MM.1S (cell line): ENCODE results near the gene SDF4.
"Not testable (repeated sequence)": the region's sequence is repeated elsewhere in the genome, so short reads cannot be mapped to it uniquely, and the experiment has no call there.

Source experiments
- DNase-seq: peaks from one replicate; pipeline ENCODE4 v3.0.0-alpha.2; 2015
- H2AFZ ChIP-seq: fragments of 300-600 bp; sonication (generic); 2 replicates; pipeline ENCODE4 v1.6.0; 2016; ENCODE audit warnings: antibody characterized with exemption, low read length
- H3F3A ChIP-seq: fragments of 300-600 bp; sonication (generic); 2 replicates; pipeline ENCODE4 v1.6.1; 2016; ENCODE audit warnings: mild to moderate bottlenecking, antibody characterized with exemption, low read length, moderate library complexity, mixed read lengths; ENCODE audit not compliant: insufficient read depth
- H3K27ac ChIP-seq: fragments of 300-600 bp; sonication (generic); 2 replicates; pipeline ENCODE4 v1.5.1; 2016; ENCODE audit warnings: mild to moderate bottlenecking, low read length
- H3K27me3 ChIP-seq: fragments of 300-600 bp; sonication (generic); replicated peaks from 2 replicates; pipeline ENCODE4 v1.6.0; 2016; ENCODE audit warnings: low read length; ENCODE audit not compliant: insufficient read depth
- H3K36me3 ChIP-seq: fragments of 300-600 bp; sonication (generic); replicated peaks from 2 replicates; pipeline ENCODE4 v1.6.1; 2016; ENCODE audit warnings: mild to moderate bottlenecking, low read length, mixed read lengths; ENCODE audit not compliant: insufficient read depth
- H3K4me1 ChIP-seq: fragments of 300-600 bp; sonication (generic); 2 replicates; pipeline ENCODE4 v1.6.1; 2016; ENCODE audit warnings: low read length, mixed read lengths
- H3K4me2 ChIP-seq: fragments of 300-600 bp; sonication (generic); 2 replicates; pipeline ENCODE4 v1.6.0; 2016; ENCODE audit warnings: low read depth, low read length
- H3K4me3 ChIP-seq: fragments of 300-600 bp; sonication (generic); 2 replicates; pipeline ENCODE4 v1.5.1; 2016; ENCODE audit warnings: low read length, mixed read lengths
- H3K79me2 ChIP-seq: fragments of 300-600 bp; sonication (generic); 2 replicates; pipeline ENCODE4 v1.6.1; 2016; ENCODE audit warnings: mixed run types, low read length, mixed read lengths
- H3K9ac ChIP-seq: fragments of 300-600 bp; sonication (generic); 2 replicates; pipeline ENCODE4 v1.6.1; 2016; ENCODE audit warnings: low read length, mixed read lengths
- H3K9me2 ChIP-seq: fragments of 300-600 bp; sonication (generic); replicated peaks from 2 replicates; pipeline ENCODE4 v1.6.1; 2016; ENCODE audit warnings: mild to moderate bottlenecking, low read length, mixed read lengths; ENCODE audit not compliant: insufficient read depth
- H3K9me3 ChIP-seq: fragments of 300-600 bp; sonication (generic); replicated peaks from 2 replicates; pipeline ENCODE4 v1.6.1; 2016; ENCODE audit warnings: mild to moderate bottlenecking, low read length, mixed read lengths; ENCODE audit not compliant: insufficient read depth
- H4K20me1 ChIP-seq: fragments of 300-600 bp; sonication (generic); 2 replicates; pipeline ENCODE4 v1.6.1; 2016; ENCODE audit warnings: mild to moderate bottlenecking, low read length, moderate library complexity, mixed read lengths; ENCODE audit not compliant: insufficient read depth
- CTCF ChIP-seq: fragments of 300-600 bp; sonication (generic); IDR thresholded peaks from 2 replicates; pipeline ENCODE4 v1.5.1; 2016; ENCODE audit warnings: antibody characterized with exemption, low read length, mixed read lengths
- EZH2 ChIP-seq: fragments of 300-600 bp; sonication (generic); optimal IDR thresholded peaks from 2 replicates; pipeline ENCODE3; 2017; ENCODE audit warnings: low read depth, mild to moderate bottlenecking, antibody characterized with exemption, low read length, mixed read lengths
- EZH2phosphoT487 ChIP-seq: fragments of 300-600 bp; sonication (generic); IDR thresholded peaks from 2 replicates; pipeline ENCODE4 v1.6.1; 2018; ENCODE audit warnings: antibody characterized with exemption, low read length

Gene SDF4

GRCh38 chr1:1254667-1254998, 22.8 kb upstream of the SDF4 start:
- Histone ChIP-seq H3K9me3 (no peaks in the 10 kb centered on the region), H3K9ac (no peak overlapping the region), H2AFZ (no peak overlapping the region), H3K36me3 (0 out of 2 replicates have a peak, but pooled peaks cover 4% of the 10 kb centered on the region), H3K27me3 (no peaks in the 10 kb centered on the region), H3K27ac (no peak overlapping the region), H3K4me2 (no peak overlapping the region), H3K4me3 (no peak overlapping the region), H3K9me2 (no peaks in the 10 kb centered on the region), H3K79me2 (peaks cover 3% of the 10 kb centered on the region; the same call in 1 of the 2 replicates), H4K20me1 (no peaks in the 10 kb centered on the region), H3K4me1 (no peaks in the 10 kb centered on the region), H3F3A (no peaks in the 10 kb centered on the region)
- DNase-seq: no peak
- no peak for TF ChIP-seq CTCF
- no peak for TF ChIP-seq EZH2phosphoT487
- TF ChIP-seq EZH2: no peak

- no peaks in the 10 kb centered on the region for H3K27me3 ChIP-seq
Observed at GRCh38 chr1:1253972-1254666, 22.3 kb upstream of the SDF4 start.

GRCh38 chr1:1253314-1253713, 21.5 kb upstream of the SDF4 start:
- Histone ChIP-seq H3F3A (no peaks in the 10 kb centered on the region), H3K9me2 (no peaks in the 10 kb centered on the region), H2AFZ (no peak overlapping the region), H3K4me2 (no peak overlapping the region), H3K9me3 (no peaks in the 10 kb centered on the region), H4K20me1 (no peaks in the 10 kb centered on the region), H3K36me3 (0 out of 2 replicates have a peak, but pooled peaks cover 4% of the 10 kb centered on the region), H3K4me1 (no peaks in the 10 kb centered on the region), H3K27ac (no peak overlapping the region), H3K27me3 (no peaks in the 10 kb centered on the region), H3K79me2 (no peaks in the 10 kb centered on the region), H3K4me3 (no peak overlapping the region), H3K9ac (no peak overlapping the region)
- DNase-seq: no peak
- TF ChIP-seq EZH2 (no peak), EZH2phosphoT487 (no peak), CTCF (no peak)

More at GRCh38 chr1:1253972-1254666, 22.3 kb upstream of the SDF4 start:
- no peak for DNase-seq
- no peak overlapping the region for H3K4me3 ChIP-seq
- H3K9ac ChIP-seq: no peak overlapping the region
- 0 out of 2 replicates have a peak, but pooled peaks cover 4% of the 10 kb centered on the region for H3K36me3 ChIP-seq
- no peaks in the 10 kb centered on the region for H3K4me1 ChIP-seq
- no peak overlapping the region for H3K27ac ChIP-seq
- H2AFZ ChIP-seq: no peak overlapping the region
- no peaks in the 10 kb centered on the region for H3F3A ChIP-seq
- H3K9me2 ChIP-seq: no peaks in the 10 kb centered on the region
- no peaks in the 10 kb centered on the region for H3K9me3 ChIP-seq
- no peaks in the 10 kb centered on the region for H4K20me1 ChIP-seq
- TF ChIP-seq EZH2 (no peak), EZH2phosphoT487 (no peak)
- peaks cover 3% of the 10 kb centered on the region; the same call in 1 of the 2 replicates for H3K79me2 ChIP-seq
- H3K4me2 ChIP-seq: no peak overlapping the region

- H4K20me1 ChIP-seq: no peaks in the 10 kb centered on the region
- no peak overlapping the region for H3K4me3 ChIP-seq
- TF ChIP-seq CTCF (no peak), EZH2phosphoT487 (no peak), EZH2 (no peak)
- H3K27me3 ChIP-seq: peaks cover 11% of the 10 kb centered on the region
- H3K4me1 ChIP-seq: no peaks in the 10 kb centered on the region
- H3K9me2 ChIP-seq: no peaks in the 10 kb centered on the region
- no peaks in the 10 kb centered on the region for H3F3A ChIP-seq
- no peak for DNase-seq
- H3K9me3 ChIP-seq: no peaks in the 10 kb centered on the region
- H2AFZ ChIP-seq: no peak overlapping the region
- H3K4me2 ChIP-seq: no peak overlapping the region
- H3K36me3 ChIP-seq: 0 out of 2 replicates have a peak, but pooled peaks cover 4% of the 10 kb centered on the region
- H3K27ac ChIP-seq: no peak overlapping the region
- no peak overlapping the region for H3K9ac ChIP-seq
- H3K79me2 ChIP-seq: no peaks in the 10 kb centered on the region
Observed at GRCh38 chr1:1250786-1251284, 19.0 kb upstream of the SDF4 start.

DNA sequence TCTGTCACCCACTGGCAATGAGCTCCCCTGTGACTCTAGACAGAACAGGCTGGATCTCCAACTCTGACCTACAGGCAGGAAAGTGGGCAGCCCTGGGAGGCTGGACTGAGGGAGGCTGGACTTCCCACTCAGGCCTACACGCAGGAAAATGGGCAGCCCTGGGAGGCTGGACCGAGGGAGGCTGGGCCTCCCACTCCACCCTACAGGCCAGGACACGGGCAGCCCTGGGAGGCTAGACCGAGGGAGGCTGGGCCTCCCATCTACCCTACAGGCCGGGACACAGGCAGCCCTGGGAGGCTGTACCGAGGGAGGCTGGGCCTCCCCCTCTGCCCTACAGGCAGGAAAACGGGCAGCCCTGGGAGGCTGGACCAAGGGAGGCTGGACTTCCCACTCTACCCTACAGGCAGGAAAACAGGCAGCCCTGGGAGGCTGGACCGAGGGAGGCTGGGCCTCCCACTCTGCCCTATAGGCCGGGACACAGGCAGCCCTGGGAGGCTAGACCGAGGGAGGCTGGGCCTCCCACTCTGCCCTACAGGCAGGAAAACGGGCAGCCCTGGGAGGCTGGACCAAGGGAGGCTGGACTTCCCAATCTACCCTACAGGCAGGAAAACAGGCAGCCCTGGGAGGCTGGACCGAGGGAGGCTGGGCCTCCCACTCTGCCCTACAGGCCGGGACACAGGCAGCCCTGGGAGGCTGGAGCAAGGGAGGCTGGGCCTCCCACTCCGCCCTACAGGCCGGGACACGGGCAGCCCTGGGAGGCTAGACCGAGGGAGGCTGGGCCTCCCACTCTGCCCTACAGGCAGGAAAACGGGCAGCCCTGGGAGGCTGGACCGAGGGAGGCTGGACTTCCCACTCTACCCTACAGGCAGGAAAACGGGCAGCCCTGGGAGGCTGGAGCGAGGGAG, 16.5 kb upstream of the SDF4 start:
- H3K9ac ChIP-seq, DNase-seq, H3K4me2 ChIP-seq, H3K27ac ChIP-seq, H3F3A ChIP-seq, H3K4me3 ChIP-seq, H2AFZ ChIP-seq, H4K20me1 ChIP-seq, H3K36me3 ChIP-seq, H3K4me1 ChIP-seq, H3K9me3 ChIP-seq, H3K79me2 ChIP-seq, H3K9me2 ChIP-seq: not testable (repeated sequence)
- H3K27me3 ChIP-seq: peaks cover 22% of the 10 kb centered on the region
